ENCODE data around the gene LSM4.

DNA sequence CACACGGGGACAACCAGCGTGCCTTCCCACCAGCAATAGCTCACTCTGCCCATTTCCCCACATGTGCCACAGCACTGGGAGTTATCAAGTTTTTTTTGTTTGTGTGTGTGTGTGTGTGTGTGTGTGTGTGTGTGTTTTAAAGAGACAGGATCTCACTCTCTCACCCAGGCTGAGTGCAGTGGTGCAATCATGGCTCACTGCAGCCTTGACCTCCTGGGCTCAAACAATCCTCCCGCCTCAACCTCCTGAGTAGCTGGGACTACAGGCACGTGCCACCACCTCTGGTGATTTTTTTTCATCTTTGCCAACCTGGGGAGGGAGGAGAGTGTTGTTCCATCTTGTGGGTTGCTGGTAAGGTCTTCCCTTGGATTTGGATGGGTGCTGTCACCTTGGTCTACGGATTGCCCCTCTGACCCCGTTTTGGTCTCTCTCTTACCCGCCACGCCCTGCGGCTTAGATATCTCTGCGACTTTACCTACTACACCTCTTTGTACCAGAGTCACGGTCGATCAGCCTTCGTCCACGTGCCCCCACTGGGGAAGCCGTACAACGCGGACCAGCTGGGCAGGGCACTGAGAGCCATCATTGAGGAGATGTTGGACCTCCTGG is 40.2 kb upstream of the LSM4 start:
- no peak for TF ChIP-seq POLR2A (IDR thresholded peaks at IDR 0.05)
- TF ChIP-seq, protein P1, sequence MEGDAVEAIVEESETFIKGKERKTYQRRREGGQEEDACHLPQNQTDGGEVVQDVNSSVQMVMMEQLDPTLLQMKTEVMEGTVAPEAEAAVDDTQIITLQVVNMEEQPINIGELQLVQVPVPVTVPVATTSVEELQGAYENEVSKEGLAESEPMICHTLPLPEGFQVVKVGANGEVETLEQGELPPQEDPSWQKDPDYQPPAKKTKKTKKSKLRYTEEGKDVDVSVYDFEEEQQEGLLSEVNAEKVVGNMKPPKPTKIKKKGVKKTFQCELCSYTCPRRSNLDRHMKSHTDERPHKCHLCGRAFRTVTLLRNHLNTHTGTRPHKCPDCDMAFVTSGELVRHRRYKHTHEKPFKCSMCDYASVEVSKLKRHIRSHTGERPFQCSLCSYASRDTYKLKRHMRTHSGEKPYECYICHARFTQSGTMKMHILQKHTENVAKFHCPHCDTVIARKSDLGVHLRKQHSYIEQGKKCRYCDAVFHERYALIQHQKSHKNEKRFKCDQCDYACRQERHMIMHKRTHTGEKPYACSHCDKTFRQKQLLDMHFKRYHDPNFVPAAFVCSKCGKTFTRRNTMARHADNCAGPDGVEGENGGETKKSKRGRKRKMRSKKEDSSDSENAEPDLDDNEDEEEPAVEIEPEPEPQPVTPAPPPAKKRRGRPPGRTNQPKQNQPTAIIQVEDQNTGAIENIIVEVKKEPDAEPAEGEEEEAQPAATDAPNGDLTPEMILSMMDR (IDR thresholded peaks at IDR 0.05), result no peak

All from ovary (tissue), 3 donors.